Urinary bladder (tissue), 4 donors: ENCODE data around the gene ATP5MK. TPM values are rescaled to one million over a fixed set of nuclear protein-coding genes. Genes with fewer than 3 reads are reported as not detected.
A peak's percentile ranks its signal among the peaks of the same experiment; 100 is the strongest.
"Not testable (repeated sequence)": the region's sequence is repeated elsewhere in the genome, so short reads cannot be mapped to it uniquely, and the experiment has no call there.

Experiments used
- DNase-seq: peaks from one replicate; pipeline ENCODE4 v3.0.0-alpha.2; 2015; ENCODE audit errors: extremely low spot score
- H3K27ac ChIP-seq: one replicate; pipeline ENCODE4 v1.5.1; 2013; ENCODE audit warnings: low read depth, mild to moderate bottlenecking, moderate library complexity
- H3K36me3 ChIP-seq: one replicate; pipeline ENCODE4 v1.6.1; 2013; ENCODE audit warnings: mild to moderate bottlenecking, moderate library complexity; ENCODE audit not compliant: insufficient read depth
- H3K4me1 ChIP-seq: one replicate; pipeline ENCODE4 v1.6.1; 2013; ENCODE audit warnings: mild to moderate bottlenecking, moderate library complexity; ENCODE audit not compliant: insufficient read depth
- H3K4me3 ChIP-seq: one replicate; pipeline ENCODE4 v1.5.1; 2013; ENCODE audit warnings: low read depth, low read length
- WGBS: extraction: QIAGEN DNeasy Blood & Tissue Kit; methylation state at CpG from one replicate; pipeline ENCODE4 v1.1.7; 2013; 5-methylcytosine and 5-hydroxymethylcytosine counted together
- polyA plus RNA-seq: library from polyadenylated mRNA; stranded (reverse); fragments of 200-250 nt; gene quantifications from one replicate; pipeline ENCODE4 v1.2.3, GENCODE V29; 2013
- total RNA-seq: library from RNA; depleted of rRNA; stranded (reverse); fragments of >200 nt; gene quantifications from one replicate; pipeline ENCODE4 v1.2.3, GENCODE V29; 2014
- donor health status: healthy with polysubstance abuse.
- donor health status: healthy.

Gene ATP5MK
- total and polyA plus RNA-seq, 2 donors = 231 to 456 TPM

GRCh38 chr10:103367782-103368518 is 28.3 kb downstream of the ATP5MK start, which contains the start of gene TAF5:
TAF5 (plus strand) TSS chr10:103367976; CDS start chr10:103367990, 14 bp downstream.
- under 1% methylated on average over 81 of the region's 81 CpGs for WGBS

GRCh38 chr10:103367379-103367781 is 28.9 kb downstream of the ATP5MK start:
- no peak overlapping the region for H3K27ac ChIP-seq
- DNase-seq = no peak
- peaks cover 1% of the 10 kb centered on the region for H3K4me1 ChIP-seq
- no peak overlapping the region for H3K4me3 ChIP-seq
- WGBS = 61% methylated on average over 10 of the region's 10 CpGs
- no peaks in the 10 kb centered on the region for H3K36me3 ChIP-seq

More at GRCh38 chr10:103367782-103368518, 28.3 kb downstream of the ATP5MK start, which contains the start of gene TAF5:
- Histone ChIP-seq H3K4me3 (peak within 1 kb of the TSS; percentile 73), H3K36me3 (no peaks in the 10 kb centered on the region), H3K27ac (peak within 1 kb of the TSS; percentile 46), H3K4me1 (peaks cover 1% of the 10 kb centered on the region)
- peak; percentile 92 for DNase-seq

DNA sequence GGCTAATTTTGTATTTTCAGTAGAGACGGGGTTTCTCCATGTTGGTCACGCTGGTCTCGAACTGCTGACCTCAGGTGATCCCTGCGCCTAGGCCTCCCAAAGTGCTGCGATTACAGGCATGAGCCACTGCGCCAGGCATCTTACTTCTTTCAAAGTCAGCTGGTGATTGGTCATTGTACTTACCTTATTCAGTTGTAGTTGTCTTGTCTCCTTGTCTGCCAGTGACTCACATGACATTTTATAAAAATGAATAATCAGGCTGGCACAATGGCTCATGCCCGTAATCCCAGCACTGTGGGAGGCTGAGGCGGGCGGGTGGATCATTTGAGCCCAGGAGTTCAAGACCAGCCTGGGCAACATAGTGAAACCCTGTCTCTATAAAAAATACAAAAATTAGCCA is 35.5 kb downstream of the ATP5MK start:
- H3K4me3 ChIP-seq = not testable (repeated sequence)
- 93% methylated on average over 9 of the region's 9 CpGs for WGBS

GRCh38 chr10:103359493-103359892 is 36.8 kb downstream of the ATP5MK start:
- DNase-seq, H3K4me1 ChIP-seq, H3K27ac ChIP-seq, H3K4me3 ChIP-seq, H3K36me3 ChIP-seq: not testable (repeated sequence)
- 97% methylated on average over 4 of the region's 4 CpGs for WGBS

More for the DNA sequence above, 35.5 kb downstream of the ATP5MK start:
- H3K36me3 ChIP-seq, H3K4me1 ChIP-seq, DNase-seq, H3K27ac ChIP-seq: not testable (repeated sequence)

DNA sequence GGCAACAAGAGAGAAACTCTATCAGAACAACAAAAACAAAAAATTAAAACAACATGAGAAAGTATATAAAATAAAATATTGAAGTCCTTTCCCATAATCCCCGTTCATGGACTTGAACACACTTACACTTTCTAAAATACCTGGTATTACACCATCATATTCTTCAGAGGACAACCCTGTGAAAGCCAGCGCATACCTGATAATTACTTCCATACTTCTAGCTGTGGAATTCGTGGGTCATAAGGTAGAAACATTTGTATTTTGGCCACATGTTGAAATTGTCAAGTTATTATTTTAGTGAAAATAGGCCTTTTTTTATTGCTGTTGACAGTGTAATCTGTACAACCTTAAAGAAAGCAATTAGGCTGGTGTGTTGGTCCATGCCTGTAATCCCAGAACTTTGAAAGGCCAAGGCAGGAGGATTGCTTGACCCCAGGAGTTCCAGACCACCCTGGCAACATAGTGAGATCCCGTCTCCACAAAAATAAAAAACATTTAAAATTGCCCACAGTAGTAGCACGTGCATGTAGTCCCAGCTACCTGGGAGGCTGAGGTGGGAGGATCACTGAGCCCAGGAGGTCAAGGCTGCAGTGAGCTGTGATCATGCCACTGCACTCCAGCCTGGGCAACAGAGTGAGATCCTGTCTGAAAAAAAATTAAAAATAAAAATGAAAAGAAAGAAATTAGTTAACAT is 40.2 kb downstream of the ATP5MK start:
- no peaks in the 10 kb centered on the region for H3K36me3 ChIP-seq
- no peak overlapping the region for H3K27ac ChIP-seq
- H3K4me1 ChIP-seq = no peaks in the 10 kb centered on the region
- DNase-seq = no peak
- WGBS = 73% methylated on average over 5 of the region's 5 CpGs
- H3K4me3 ChIP-seq = no peak overlapping the region

- H3K4me3 ChIP-seq, DNase-seq, H3K27ac ChIP-seq, H3K4me1 ChIP-seq, H3K36me3 ChIP-seq: not testable (repeated sequence)
- 92% methylated on average over 4 of the region's 4 CpGs for WGBS
These were observed 41.7 kb downstream of the ATP5MK start for GRCh38 chr10:103354567-103354966.

- no peak for DNase-seq
- WGBS = 46% methylated on average over 2 of the region's 2 CpGs
- no peaks in the 10 kb centered on the region for H3K4me1 ChIP-seq
- no peaks in the 10 kb centered on the region for H3K36me3 ChIP-seq
- no peak overlapping the region for H3K4me3 ChIP-seq
- no peak overlapping the region for H3K27ac ChIP-seq
These were observed 43.0 kb downstream of the ATP5MK start for GRCh38 chr10:103353281-103353680.

DNA sequence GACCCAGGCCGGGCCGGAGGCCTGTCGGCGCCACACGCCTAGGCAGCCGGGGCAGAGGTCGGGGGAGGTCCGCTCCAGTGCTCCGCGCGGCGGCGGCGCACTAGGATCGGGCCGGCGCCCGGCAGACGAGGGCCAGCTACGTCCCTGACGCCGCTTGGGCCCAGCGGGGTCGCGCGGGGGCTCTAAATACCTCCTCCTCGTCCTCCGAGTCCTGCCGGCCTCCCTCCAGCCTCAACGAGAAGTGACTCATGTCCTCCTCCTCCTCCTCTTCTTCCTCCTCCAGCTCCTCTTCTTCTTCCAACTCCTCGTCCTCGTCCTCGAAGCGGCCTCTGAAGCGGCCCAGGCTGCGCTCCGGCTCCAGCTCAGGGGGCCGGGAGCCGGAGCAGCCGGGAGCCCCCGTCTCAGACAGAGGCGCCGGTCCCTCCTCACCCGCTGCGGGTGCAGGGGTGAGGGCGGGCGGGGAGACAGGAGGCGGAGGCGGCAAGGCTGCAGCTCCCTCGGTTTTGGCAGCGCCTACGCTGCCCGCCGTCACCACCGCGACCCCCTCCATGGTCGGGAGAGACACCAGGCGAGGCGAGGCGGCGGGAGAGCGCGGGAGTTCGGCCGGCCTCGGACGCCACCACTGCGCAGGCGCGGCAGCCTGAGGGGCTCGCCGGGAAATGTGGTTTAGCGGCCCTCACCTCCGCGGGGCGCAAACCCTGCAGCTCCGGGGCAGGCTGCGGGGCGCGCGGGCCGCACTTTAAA is 45.6 kb downstream of the ATP5MK start, which contains the start of gene PCGF6:
Gene PCGF6, minus strand, starts transcription at position 624 of the 744 bp plus-strand sequence. Its CDS starts 74 bp downstream, at position 550.
- H3K4me1 ChIP-seq = no peaks in the 10 kb centered on the region
- H3K36me3 ChIP-seq = peaks cover 2% of the 10 kb centered on the region
- WGBS = under 1% methylated on average over 82 of the region's 82 CpGs
- peak within 1 kb of the TSS; percentile 74 for H3K27ac ChIP-seq
- peak within 1 kb of the TSS; percentile 99 for H3K4me3 ChIP-seq
- no peak for DNase-seq

DNA sequence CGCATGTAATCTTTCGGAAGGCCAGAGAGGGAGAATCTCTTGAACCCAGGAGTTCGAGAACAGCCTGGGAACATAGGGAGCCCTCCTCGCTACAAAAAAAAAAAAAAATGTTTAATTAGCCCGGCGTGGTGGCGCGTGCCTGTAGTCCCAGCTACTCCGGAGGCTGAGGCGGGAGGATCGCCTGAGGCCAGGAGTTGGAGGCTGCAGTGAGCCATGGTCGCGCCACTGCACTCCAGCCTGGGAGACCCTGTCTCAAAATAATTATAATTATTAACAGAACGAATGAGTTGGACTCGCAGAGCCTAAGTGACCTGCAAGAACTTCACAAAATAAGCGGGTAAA is 46.1 kb downstream of the ATP5MK start:
- DNase-seq = no peak
- H3K4me3 ChIP-seq = peak overlapping the region; percentile 99
- H3K27ac ChIP-seq = peak overlapping the region; percentile 74
- 45% methylated on average over 16 of the region's 16 CpGs for WGBS
- H3K36me3 ChIP-seq = peaks cover 2% of the 10 kb centered on the region
- H3K4me1 ChIP-seq = no peaks in the 10 kb centered on the region

Other genes starting within 250 kb of the ATP5MK start
- 162 TPM for gene NT5C2, start 203.2 kb downstream of the ATP5MK start, total RNA-seq
- gene NT5C2, start 203.2 kb downstream of the ATP5MK start, polyA plus RNA-seq = 51.5 TPM
- gene RPEL1, start 150.6 kb downstream of the ATP5MK start, total RNA-seq = not detected
- gene RPEL1, start 150.6 kb downstream of the ATP5MK start, polyA plus RNA-seq = 0.08 TPM
- 5.8 TPM for gene INA, start 119.3 kb downstream of the ATP5MK start, total RNA-seq
- 2.4 TPM for gene INA, start 119.3 kb downstream of the ATP5MK start, polyA plus RNA-seq
- 14.9 TPM for gene PCGF6, start 45.3 kb downstream of the ATP5MK start, total RNA-seq
- gene PCGF6, start 45.3 kb downstream of the ATP5MK start, polyA plus RNA-seq = 10.1 TPM
- 8.7 TPM for gene TAF5, start 28.5 kb downstream of the ATP5MK start, total RNA-seq
- gene TAF5, start 28.5 kb downstream of the ATP5MK start, polyA plus RNA-seq = 3.0 TPM
- 19.7 TPM for gene PDCD11, start 151 bp upstream of the ATP5MK start, total RNA-seq
- 14.9 TPM for gene PDCD11, start 151 bp upstream of the ATP5MK start, polyA plus RNA-seq
- gene CALHM2, start 55.9 kb upstream of the ATP5MK start, total RNA-seq = 17.4 TPM
- 68.5 TPM for gene CALHM2, start 55.9 kb upstream of the ATP5MK start, polyA plus RNA-seq
- not detected for gene CALHM1, start 62.4 kb upstream of the ATP5MK start, total RNA-seq
- gene CALHM1, start 62.4 kb upstream of the ATP5MK start, polyA plus RNA-seq = not detected
- gene CALHM3, start 82.8 kb upstream of the ATP5MK start, total RNA-seq = not detected
- gene CALHM3, start 82.8 kb upstream of the ATP5MK start, polyA plus RNA-seq = not detected
- gene NEURL1, start 97.2 kb upstream of the ATP5MK start, total RNA-seq = 5.2 TPM
- 27.8 TPM for gene NEURL1, start 97.2 kb upstream of the ATP5MK start, polyA plus RNA-seq